GM18499 (cell line): ENCODE measurements around the gene SELPLG.
"Not testable (repeated sequence)": the region's sequence is repeated elsewhere in the genome, so short reads cannot be mapped to it uniquely, and the experiment has no call there.

Experiments used
- ATAC-seq: cut with Tn5 transposase; IDR thresholded peaks from one replicate; pipeline ENCODE4 v1.9.1; 2021; ENCODE audit warnings: moderate number of reproducible peaks; ENCODE audit not compliant: insufficient read depth, unreplicated experiment

Gene SELPLG

GRCh38 chr12:108622421-108622820, 11.3 kb downstream of the SELPLG start:
- no peak for ATAC-seq

DNA sequence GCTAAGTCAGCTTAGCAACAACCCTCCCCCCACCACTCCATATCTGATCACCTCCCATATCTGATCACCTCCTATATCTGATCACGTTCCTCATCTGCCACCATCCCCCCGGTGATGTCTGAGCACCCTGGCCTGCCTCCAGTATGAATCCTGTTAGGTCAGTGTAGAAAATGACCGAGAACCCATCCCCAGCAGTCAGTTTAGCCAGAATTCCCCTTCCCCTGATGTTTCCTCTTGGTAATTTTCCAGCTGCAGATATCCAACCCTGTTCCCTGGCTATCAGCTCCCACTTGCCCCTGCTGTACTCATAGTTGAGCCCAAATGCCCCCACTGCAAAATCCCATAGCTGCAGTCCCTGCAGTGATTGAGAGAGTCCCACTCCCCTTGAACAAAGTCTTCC, 12.5 kb downstream of the SELPLG start:
- ATAC-seq = no peak

DNA sequence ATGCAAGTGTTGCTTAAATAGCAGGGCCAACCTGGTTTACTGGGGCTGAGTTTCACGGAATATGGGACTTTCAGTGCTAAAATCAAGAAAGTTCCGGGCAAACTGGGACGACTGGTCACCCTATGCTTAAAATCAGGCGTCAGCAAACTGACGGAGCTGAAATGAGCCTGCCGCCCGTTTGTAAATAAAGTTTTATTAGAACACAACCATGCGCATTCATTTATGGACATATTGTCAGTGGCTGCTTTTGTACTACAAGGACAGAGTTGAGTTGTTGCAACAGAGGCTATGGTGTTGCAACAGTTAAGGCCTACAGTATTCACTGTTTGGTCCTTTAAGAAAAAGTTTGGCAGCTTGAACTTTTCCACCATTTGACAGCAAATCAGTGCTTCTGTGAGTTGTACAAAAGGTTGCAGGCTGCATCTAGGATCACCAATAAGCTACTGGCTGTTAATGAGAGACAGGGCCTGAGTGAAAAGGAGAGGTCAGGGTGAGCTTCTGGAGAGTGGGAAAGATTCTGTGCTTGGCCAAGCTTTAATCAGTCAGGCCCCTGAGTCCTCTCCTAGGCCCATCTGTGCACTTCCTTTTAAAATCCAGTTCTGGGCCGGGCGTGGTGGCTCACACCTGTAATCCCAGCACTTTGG, 13.3 kb downstream of the SELPLG start:
- ATAC-seq = no peak

- ATAC-seq = no peak
Measured at GRCh38 chr12:108619369-108620160, 14.1 kb downstream of the SELPLG start.

- ATAC-seq = not testable (repeated sequence)
Measured at GRCh38 chr12:108618953-108619274, 14.8 kb downstream of the SELPLG start.

GRCh38 chr12:108618079-108618952, 15.4 kb downstream of the SELPLG start:
- ATAC-seq = no peak

- peak; percentile 77 for ATAC-seq
Measured at GRCh38 chr12:108616941-108617858, 16.5 kb downstream of the SELPLG start.

DNA sequence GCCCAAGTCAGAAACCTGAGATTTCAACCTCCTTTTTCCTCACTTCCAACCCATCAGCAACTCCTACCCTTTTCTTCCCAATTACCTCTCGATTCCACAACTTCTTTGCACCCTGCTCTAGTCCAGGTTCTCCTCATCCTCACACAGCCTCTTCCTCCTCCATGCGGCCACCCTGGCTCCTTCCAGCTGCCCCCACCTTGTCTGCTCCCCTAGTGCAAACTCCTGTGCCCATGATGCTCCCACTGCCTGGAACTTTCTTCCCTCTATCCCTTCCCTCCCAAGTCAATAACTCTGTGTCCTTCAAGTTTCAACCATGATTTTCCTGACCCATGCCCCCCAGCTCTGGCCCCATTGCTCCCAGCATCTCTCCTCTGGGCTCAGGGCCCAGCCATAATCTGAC, 17.3 kb downstream of the SELPLG start:
- ATAC-seq = no peak

DNA sequence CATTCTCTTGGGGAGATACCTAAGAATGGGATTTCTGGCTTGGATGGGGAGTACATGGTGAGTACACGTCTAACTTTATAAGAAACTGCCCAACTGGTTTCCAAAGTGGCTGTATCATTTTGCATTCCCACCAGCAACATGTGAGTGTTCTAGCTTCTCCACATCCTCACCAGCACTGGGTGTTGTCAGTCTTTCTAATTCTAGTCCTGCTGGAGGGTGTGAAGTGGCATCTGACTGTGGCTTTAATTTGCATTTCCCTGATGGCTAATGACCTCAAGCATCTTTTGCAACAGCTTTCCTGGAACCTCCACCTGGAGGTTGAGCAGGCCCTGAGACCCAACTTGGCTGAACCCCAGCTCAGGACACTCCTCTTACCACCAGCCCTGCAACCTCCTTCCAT, 17.8 kb downstream of the SELPLG start:
- ATAC-seq = no peak

DNA sequence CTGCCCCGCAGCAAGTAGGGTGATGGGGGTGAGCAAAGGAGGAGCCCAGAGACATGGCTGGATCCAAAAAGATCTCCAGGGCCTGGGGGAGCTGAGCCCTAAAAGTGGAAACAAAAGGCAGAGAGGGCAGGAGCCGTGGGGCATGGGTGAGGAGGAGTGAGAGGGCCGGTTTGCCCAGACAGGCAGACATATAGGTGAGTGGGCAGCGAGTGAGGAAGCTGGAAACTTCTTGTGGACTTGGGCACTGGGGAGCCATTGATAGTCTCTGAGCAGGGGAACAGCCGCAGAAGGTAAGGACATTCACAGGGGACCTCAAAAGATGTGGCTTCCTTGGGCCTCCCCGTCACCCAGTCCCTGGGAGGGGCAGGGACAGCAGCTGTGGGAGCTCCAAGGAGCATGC, 19.1 kb downstream of the SELPLG start:
- ATAC-seq = no peak

GRCh38 chr12:108614041-108614440, 19.7 kb downstream of the SELPLG start:
- no peak for ATAC-seq

- no peak for ATAC-seq
Measured at GRCh38 chr12:108613548-108613947, 20.1 kb downstream of the SELPLG start.

DNA sequence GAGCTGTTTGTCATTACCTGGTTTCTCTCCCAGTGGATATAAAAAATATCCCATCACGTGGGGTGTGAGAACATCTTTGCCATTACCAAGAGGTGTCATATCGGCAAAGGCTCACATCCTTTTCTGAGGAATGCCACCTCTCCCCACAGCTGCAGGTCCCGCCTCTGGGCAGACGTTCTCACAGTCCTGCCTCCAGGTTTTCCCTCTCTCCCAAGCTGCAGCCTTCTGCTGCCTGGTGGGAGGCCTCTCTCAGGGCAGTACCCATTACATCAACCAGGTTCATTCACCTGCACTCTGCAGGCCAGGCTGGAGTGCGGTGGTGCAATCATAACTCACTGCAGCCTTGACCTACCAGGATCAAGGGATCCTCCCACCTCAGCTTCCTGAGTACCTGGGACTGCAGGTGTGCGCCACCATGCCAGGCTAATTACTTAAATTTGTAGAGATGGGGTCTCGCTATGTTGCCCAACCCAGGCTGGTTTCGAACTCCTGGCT, 20.9 kb downstream of the SELPLG start:
- no peak for ATAC-seq

DNA sequence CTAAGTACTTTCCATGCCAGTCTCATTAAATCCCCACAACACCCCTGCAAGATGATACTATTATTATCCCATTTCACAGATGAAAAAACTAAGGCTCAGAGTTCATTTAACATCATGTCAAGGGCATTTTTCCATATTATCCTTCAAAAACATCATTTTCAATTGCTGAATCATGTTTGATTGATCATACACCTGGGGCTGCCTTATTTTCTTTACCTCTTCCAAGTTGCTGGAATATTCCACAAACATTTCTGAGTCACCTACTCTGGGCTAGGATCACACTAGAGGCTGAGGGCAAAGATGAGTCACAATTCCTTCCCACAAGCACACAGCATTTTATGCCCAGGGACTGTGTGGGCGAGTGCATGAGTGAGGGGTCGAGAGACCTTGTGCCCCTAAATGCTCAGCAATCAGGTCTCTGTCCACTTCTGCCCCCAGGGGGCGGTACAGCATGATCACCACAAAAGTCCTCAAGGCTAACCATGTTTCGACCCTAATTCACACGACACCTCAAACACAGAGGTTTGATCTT, 21.7 kb downstream of the SELPLG start:
- ATAC-seq = no peak

GRCh38 chr12:108610856-108611605, 22.7 kb downstream of the SELPLG start:
- no peak for ATAC-seq

DNA sequence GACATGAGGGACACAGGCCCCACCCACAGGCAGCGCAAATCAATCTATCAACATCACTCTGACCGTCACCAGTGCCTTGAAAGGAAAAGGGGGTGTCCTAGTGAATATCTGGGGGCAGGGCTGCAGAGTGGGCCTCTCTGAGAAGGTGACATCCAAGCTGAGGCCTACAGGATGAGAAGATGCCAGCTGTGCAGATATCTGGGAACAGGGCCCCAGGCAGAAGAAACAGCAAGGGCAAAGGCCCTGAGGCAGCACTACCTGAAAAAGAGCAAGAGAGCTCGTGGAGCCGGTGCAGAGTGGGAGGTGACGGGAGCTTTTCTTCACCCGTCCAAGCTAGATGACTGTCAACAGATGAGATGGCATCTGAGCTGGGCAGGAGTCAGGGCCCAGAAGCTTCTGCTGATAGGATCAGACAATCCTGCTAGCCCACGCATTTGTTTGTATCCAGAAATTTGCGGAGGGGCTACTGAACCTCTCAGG, 23.3 kb downstream of the SELPLG start:
- no peak for ATAC-seq

DNA sequence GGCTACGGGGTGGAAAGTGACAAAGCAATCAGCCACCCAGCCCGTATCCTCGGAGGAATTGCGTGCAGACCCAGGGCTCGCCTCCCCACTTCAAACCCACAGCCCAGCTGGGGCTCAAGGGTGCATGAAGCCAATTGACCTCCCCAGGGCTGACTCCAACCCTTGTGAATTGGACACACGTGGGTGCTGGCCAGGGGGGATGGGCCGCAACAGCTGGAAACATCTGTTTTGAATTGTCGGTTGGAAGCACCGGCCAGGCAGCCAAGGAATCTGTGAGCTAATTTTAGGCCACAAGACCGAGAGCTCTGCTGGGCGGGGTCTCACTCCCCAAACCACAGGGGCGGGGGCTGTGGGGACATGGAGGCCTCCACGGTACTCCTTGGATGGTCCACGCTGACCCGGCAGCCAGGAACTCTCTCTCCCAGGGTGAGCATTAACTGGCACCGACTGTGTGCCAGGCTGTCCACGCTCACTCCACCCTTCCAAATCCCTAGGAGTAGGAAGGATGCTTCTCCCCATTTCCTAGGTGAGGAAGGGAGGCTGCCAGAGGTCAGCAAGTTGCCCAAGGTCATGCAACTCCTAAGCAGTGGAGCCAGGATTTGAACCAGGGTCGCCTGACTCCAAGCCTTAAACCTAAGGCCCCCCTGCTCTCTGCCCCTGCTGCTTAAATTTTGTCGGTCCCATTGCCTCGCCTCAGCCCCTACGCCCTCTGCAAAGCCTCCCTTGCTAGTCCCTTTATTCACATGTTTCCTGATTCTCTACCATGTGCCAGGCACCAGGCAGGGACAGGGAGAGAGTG, 24.0 kb downstream of the SELPLG start:
- no peak for ATAC-seq

- ATAC-seq = no peak
Measured at GRCh38 chr12:108608616-108609015, 25.1 kb downstream of the SELPLG start.
